ENCODE results near the gene AKAP13. TPM values are rescaled to one million over a fixed set of nuclear protein-coding genes. Genes with fewer than 3 reads are reported as not detected.

Gene AKAP13
- total and polyA plus RNA-seq, 2 of the 8 experiments (the other 6 are each of a cell fraction or from before 2014, with no cell fraction given) = 14.0 to 46.2 TPM

- Histone ChIP-seq H3K9ac (replicated peaks in 1 of 4; ENCODE audit: extremely low read depth in 1 of 4, low read depth in 3 of 4, low read length in 3 of 4) (no peak overlapping the region), H3K4me3 (ENCODE audit: extremely low read depth in 1 of 4, insufficient read depth in 2 of 4, low read depth in 3 of 4, low read length in 4 of 4) (no peak overlapping the region), H3K79me1 (ENCODE audit: low read depth, low read length) (no peaks in the 10 kb centered on the region), H2BK12ac (ENCODE audit: low read depth, low read length) (no peak overlapping the region), H3K27ac (ENCODE audit: low read depth, low read length) (no peak overlapping the region), H4K91ac (replicated peaks; ENCODE audit: insufficient read length, low read length) (no peak overlapping the region), H2AK5ac (ENCODE audit: low read depth, low read length) (no peak overlapping the region), H3K23ac (ENCODE audit: insufficient read length) (no peak overlapping the region), H2BK20ac (ENCODE audit: low read length) (no peak overlapping the region), H3K23me2 (ENCODE audit: low read depth, low read length) (no peaks in the 10 kb centered on the region), H3K4ac (replicated peaks; ENCODE audit: insufficient read length, low read depth, low read length) (no peak overlapping the region), H2BK15ac (ENCODE audit: low read length) (no peak overlapping the region), H3K36me3 (ENCODE audit: control insufficient read depth in 2 of 4, insufficient read depth in 4 of 4, low read length in 3 of 4) (peaks cover 0 to 16% (median 10%) of the 10 kb centered on the region in 4 experiments; a peak in 6 of 8 replicates), H3K14ac (ENCODE audit: insufficient read length) (no peak overlapping the region), H4K20me1 (replicated peaks in 1 of 2; ENCODE audit: control insufficient read depth in 1 of 2, insufficient read depth in 2 of 2, low read length in 2 of 2) (no peaks in the 10 kb centered on the region), H2AFZ (ENCODE audit: low read length) (no peak overlapping the region), H3K4me1 (replicated peaks in 1 of 4; ENCODE audit: control insufficient read depth in 3 of 4, insufficient read depth in 4 of 4, low read length in 3 of 4) (peaks cover 0 to 4% (median 0%) of the 10 kb centered on the region in 4 experiments; a peak in 1 of 7 replicates), H3K4me2 (ENCODE audit: insufficient read depth in 1 of 2, low read depth in 2 of 2, low read length in 2 of 2) (no peak overlapping the region), H4K8ac (ENCODE audit: extremely low read depth, insufficient read depth, low read length) (no peak overlapping the region), H3K79me2 (ENCODE audit: control insufficient read depth in 1 of 2, insufficient read depth in 2 of 2, low read length in 2 of 2) (peaks cover 0 to 14% of the 10 kb centered on the region in 2 experiments; a peak in 2 of 4 replicates), H2BK5ac (ENCODE audit: low read depth, low read length) (no peak overlapping the region), H3K18ac (ENCODE audit: extremely low read depth, low read length) (no peak overlapping the region), H3K56ac (replicated peaks; ENCODE audit: insufficient read length, low read depth, low read length) (no peak overlapping the region), H4K5ac (ENCODE audit: insufficient read length, low read depth, low read length) (no peak overlapping the region), H3K9me3 (ENCODE audit: insufficient read depth in 2 of 2, low read depth in 1 of 2, low read length in 1 of 2) (no peaks in the 10 kb centered on the region), H3K27me3 (replicated peaks in 1 of 4; ENCODE audit: control insufficient read depth in 3 of 4, extremely low read depth in 1 of 4, insufficient read depth in 3 of 4, low read length in 3 of 4) (peaks cover 0 to 1% (median 0%) of the 10 kb centered on the region in 4 experiments; a peak in 1 of 7 replicates), H2BK120ac (replicated peaks; ENCODE audit: low read depth, low read length) (no peak overlapping the region)
- FAIRE-seq = no peak
- WGBS, 2 experiments (ENCODE audit: extremely low coverage in 1 of 2, insufficient coverage in 1 of 2, insufficient read length in 1 of 2, insufficient replicate concordance in 2 of 2, low coverage in 1 of 2, low lambda C conversion rate in 2 of 2, missing lambda C conversion rate in 1 of 2) = 70% methylated on average over 4 of the region's 4 CpGs; no CpG with 5 or more reads in 1 of the 2 experiments
- ChIA-PET CTCF (ENCODE audit: partially characterized antibody) (interaction anchor here (1.8 kb wide), 1 partner anchor 9 kb away, joined by 3 read pairs; no protein-coding TSS in a partner anchor), POLR2A (ENCODE audit: partially characterized antibody) (no interaction called here)
- DNase-seq (ENCODE audit: low read depth in 1 of 2, low spot score in 2 of 2) = no peak
- TF ChIP-seq SIX5 (IDR thresholded peaks at IDR 0.05; ENCODE audit: low read depth, low read length) = no peak
- no peak for TF ChIP-seq EGR1 (IDR thresholded peaks at IDR 0.05; ENCODE audit: borderline replicate concordance, low read depth, low read length)
- no peak for TF ChIP-seq TEAD4 (IDR thresholded peaks at IDR 0.05; ENCODE audit: low read depth, low read length)
- no peak for TF ChIP-seq RNF2 (IDR thresholded peaks at IDR 0.05; ENCODE audit: borderline replicate concordance, low read depth, low read length, missing control alignments, poor library complexity, severe bottlenecking)
- TF ChIP-seq PHF8 (conservative IDR thresholded peaks at IDR 0.05; ENCODE audit: low read depth, low read length) = no peak
- TF ChIP-seq GABPA (IDR thresholded peaks at IDR 0.05; ENCODE audit: borderline replicate concordance, insufficient read depth, low read length) = no peak
- no peak for TF ChIP-seq SRF (IDR thresholded peaks at IDR 0.05; ENCODE audit: low read depth, low read length)
- no peak for TF ChIP-seq SUZ12 (IDR thresholded peaks at IDR 0.05; ENCODE audit: low read length)
- no peak for TF ChIP-seq SIN3A (conservative IDR thresholded peaks at IDR 0.05 in 1 of 2, IDR thresholded peaks at IDR 0.05 in 1 of 2; ENCODE audit: low read depth in 1 of 2, low read length in 2 of 2)
- no peak for TF ChIP-seq SAP30 (IDR thresholded peaks at IDR 0.05; ENCODE audit: insufficient read depth, insufficient replicate concordance, low read length)
- TF ChIP-seq FOSL1 (IDR thresholded peaks at IDR 0.05; ENCODE audit: insufficient read depth, low read depth, low read length) = no peak
- no peak for TF ChIP-seq RFX5 (IDR thresholded peaks at IDR 0.05; ENCODE audit: borderline replicate concordance, low read depth, low read length)
- no peak for TF ChIP-seq TCF12 (IDR thresholded peaks at IDR 0.05; ENCODE audit: low read depth, low read length)
These were observed 204.5 kb downstream of the AKAP13 start for GRCh38 chr15:85584872-85585271.

All from H1 (cell line).